CD14-positive monocyte (primary cell): Measurements from ENCODE around the gene ACOT2. TPM values are rescaled to one million over a fixed set of nuclear protein-coding genes. Genes with fewer than 3 reads are reported as not detected.
"Not testable (repeated sequence)": the region's sequence is repeated elsewhere in the genome, so short reads cannot be mapped to it uniquely, and the experiment has no call there.

Experiments used
- DNase-seq, 3 donors: peaks; one replicate each; pipeline ENCODE4 v3.0.0-alpha.2; 2011 to 2022
- H2AFZ ChIP-seq: 2 replicates; pipeline ENCODE4 v1.6.0; 2012; ENCODE audit warnings: mild to moderate bottlenecking, low read depth, low read length, inconsistent platforms; ENCODE audit not compliant: insufficient read depth, poor library complexity, severe bottlenecking
- H3K27ac ChIP-seq, 2 donors: 1 replicate in 1 of 2; 2 replicates in 1 of 2; pipeline ENCODE4 v1.5.1; 2012 to 2013; ENCODE audit warnings: low read length in 2 of 2, control low read depth in 1 of 2, inconsistent platforms in 1 of 2, low read depth in 1 of 2, mild to moderate bottlenecking in 1 of 2
- H3K27me3 ChIP-seq, 2 donors: one replicate each; pipeline versions ENCODE4 v1.6.0 to v1.6.1; 2011 to 2013; ENCODE audit warnings: low read length in 2 of 2; ENCODE audit not compliant: control insufficient read depth in 2 of 2, insufficient read depth in 2 of 2
- H3K36me3 ChIP-seq, 2 donors: replicated peaks in 1 of 2; 1 replicate in 1 of 2; 2 replicates in 1 of 2; pipeline versions ENCODE4 v1.5.1 to v1.6.1; 2012 to 2013; ENCODE audit warnings: low read length in 2 of 2, control low read depth in 1 of 2, inconsistent platforms in 1 of 2, mild to moderate bottlenecking in 1 of 2; ENCODE audit not compliant: insufficient read depth in 2 of 2, control insufficient read depth in 1 of 2
- H3K4me1 ChIP-seq, 2 donors: 1 replicate in 1 of 2; 2 replicates in 1 of 2; pipeline versions ENCODE4 v1.5.1 to v1.6.1; 2012 to 2013; ENCODE audit warnings: low read length in 2 of 2, control low read depth in 1 of 2, inconsistent platforms in 1 of 2, mild to moderate bottlenecking in 1 of 2, moderate library complexity in 1 of 2; ENCODE audit not compliant: insufficient read depth in 2 of 2, control insufficient read depth in 1 of 2
- H3K4me2 ChIP-seq: replicated peaks from 2 replicates; pipeline ENCODE3; 2012; ENCODE audit warnings: low read length, moderate library complexity, mild to moderate bottlenecking; ENCODE audit not compliant: poor library complexity, severe bottlenecking; ENCODE audit errors: extremely low read depth
- H3K4me3 ChIP-seq, 3 experiments: fragments of 200-600 bp in 1 of 3; sonication (generic) in 1 of 3; replicated peaks in 1 of 3; 1 replicate in 2 of 3; 2 replicates in 1 of 3; pipeline ENCODE4 v1.5.1; 2011 to 2013; ENCODE audit warnings: low read length in 3 of 3, mild to moderate bottlenecking in 3 of 3, control low read depth in 2 of 3, low read depth in 2 of 3, inconsistent platforms in 1 of 3, moderate library complexity in 1 of 3
- H3K79me2 ChIP-seq: 2 replicates; pipeline ENCODE4 v1.6.0; 2012; ENCODE audit warnings: mild to moderate bottlenecking, control low read depth, inconsistent platforms, low read length, moderate library complexity; ENCODE audit not compliant: insufficient read depth
- H3K9ac ChIP-seq: 2 replicates; pipeline ENCODE4 v1.6.0; 2017; ENCODE audit warnings: low read length, mild to moderate bottlenecking; ENCODE audit not compliant: insufficient read depth, poor library complexity, severe bottlenecking
- H3K9me3 ChIP-seq, 2 donors: replicated peaks in 1 of 2; 1 replicate in 1 of 2; 2 replicates in 1 of 2; pipeline versions ENCODE4 v1.5.1 to v1.6.1; 2012 to 2013; ENCODE audit warnings: low read length in 2 of 2, control low read depth in 1 of 2; ENCODE audit not compliant: control insufficient read depth in 1 of 2, insufficient read depth in 1 of 2
- H4K20me1 ChIP-seq: 2 replicates; pipeline ENCODE4 v1.6.0; 2012; ENCODE audit warnings: mild to moderate bottlenecking, low read length, control low read depth, moderate library complexity; ENCODE audit not compliant: insufficient read depth
- H3K27ac Mint-ChIP-seq, 7 donors: one replicate each; pipeline ENCODE4 v1.8.0; 2020; ENCODE audit warnings: mild to moderate bottlenecking in 7 of 7, mixed read lengths in 7 of 7, moderate library complexity in 6 of 7, inconsistent platforms in 2 of 7
- H3K27me3 Mint-ChIP-seq, 3 donors: one replicate each; pipeline ENCODE4 v1.8.0; 2021 to 2022; ENCODE audit warnings: low read depth in 3 of 3, mild to moderate bottlenecking in 3 of 3, mixed read lengths in 3 of 3, moderate library complexity in 3 of 3, inconsistent platforms in 1 of 3
- H3K36me3 Mint-ChIP-seq, 2 donors: one replicate each; pipeline ENCODE4 v1.8.0; 2020; ENCODE audit warnings: mixed read lengths in 2 of 2, inconsistent platforms in 1 of 2, mild to moderate bottlenecking in 1 of 2
- H3K4me1 Mint-ChIP-seq: one replicate; pipeline ENCODE4 v1.8.0; 2020; ENCODE audit warnings: mild to moderate bottlenecking, mixed read lengths
- H3K4me3 Mint-ChIP-seq, 2 donors: one replicate each; pipeline ENCODE4 v1.8.0; 2020; ENCODE audit warnings: mild to moderate bottlenecking in 2 of 2, mixed read lengths in 2 of 2, moderate library complexity in 1 of 2
- H3K9me3 Mint-ChIP-seq, 7 donors: one replicate each; pipeline ENCODE4 v1.8.0; 2020 to 2022; ENCODE audit warnings: mixed read lengths in 7 of 7, mild to moderate bottlenecking in 6 of 7, moderate library complexity in 6 of 7, inconsistent platforms in 2 of 7
- CTCF ChIP-seq: fragments of 200-600 bp; IDR thresholded peaks from one replicate; pipeline ENCODE4 v1.8.0; 2022; ENCODE audit warnings: antibody characterized with exemption, mild to moderate bottlenecking
- WGBS: methylation state at CpG from one replicate; pipeline ENCODE4 v1.1.5; 2013; ENCODE audit warnings: missing lambda C conversion rate; ENCODE audit not compliant: insufficient coverage; 5-methylcytosine and 5-hydroxymethylcytosine counted together
- intact Hi-C, 2 donors: fragments of 100-400 bp; cut with micrococcal nuclease; formaldehyde crosslinking; loops; one replicate each; pipeline versions ENCODE4 v1.15.0 to v1.15.1; 2023
- polyA plus RNA-seq, 3 donors: library from polyadenylated mRNA; depleted of rRNA in 1 of 3; unstranded in 2 of 3; stranded (reverse) in 1 of 3; fragments of 300-500 nt in 2 of 3; fragments of >200 nt in 1 of 3; fragmentation: Illumina TruSeq in 2 of 3; gene quantifications; 1 replicate in 2 of 3; 2 replicates in 1 of 3; pipeline ENCODE4 v1.2.3, GENCODE V29; 2012 to 2021

The ACOT2 gene
- polyA plus RNA-seq, 3 donors: 2.6 to 6.0 (median 5.2) TPM

- H3K36me3 ChIP-seq, intact Hi-C loops, H3K27ac Mint-ChIP-seq, H3K4me3 ChIP-seq, H4K20me1 ChIP-seq, H3K4me2 ChIP-seq, H3K27ac ChIP-seq, H3K9me3 Mint-ChIP-seq, H3K27me3 ChIP-seq, H2AFZ ChIP-seq, H3K4me3 Mint-ChIP-seq, H3K9me3 ChIP-seq, H3K9ac ChIP-seq, H3K79me2 ChIP-seq, H3K27me3 Mint-ChIP-seq: not testable (repeated sequence)
- peak in 1 of 3 donors; percentile 26 for DNase-seq
- H3K4me1 ChIP-seq: peaks cover 11 to 25% of the 10 kb centered on the region in 2 donors
- Mint-ChIP-seq H3K4me1 (peaks cover 22% of the 10 kb centered on the region), H3K36me3 (peaks cover 17 to 18% of the 10 kb centered on the region in 2 donors)
- TF ChIP-seq CTCF: peak; percentile 71
- WGBS: 30% methylated on average over 5 of the region's 8 CpGs
Measured at GRCh38 chr14:73570913-73571312, 1.9 kb downstream of the ACOT2 start.

- Mint-ChIP-seq H3K36me3 (peaks cover 17 to 26% of the 10 kb centered on the region in 2 donors), H3K4me1 (peaks cover 21% of the 10 kb centered on the region)
- H3K4me1 ChIP-seq: peaks cover 11 to 25% of the 10 kb centered on the region in 2 donors
- H3K27ac ChIP-seq, H3K79me2 ChIP-seq, H3K27me3 Mint-ChIP-seq, DNase-seq, H3K9ac ChIP-seq, H3K27ac Mint-ChIP-seq, H2AFZ ChIP-seq, H3K9me3 Mint-ChIP-seq, H3K27me3 ChIP-seq, H4K20me1 ChIP-seq, H3K9me3 ChIP-seq, H3K36me3 ChIP-seq, H3K4me3 ChIP-seq, H3K4me2 ChIP-seq, H3K4me3 Mint-ChIP-seq, intact Hi-C loops: not testable (repeated sequence)
- no CpG with 5 or more reads among the region's 5 CpGs for WGBS
Measured at GRCh38 chr14:73573034-73573433, 4.0 kb downstream of the ACOT2 start.

- DNase-seq, H3K79me2 ChIP-seq, H3K27ac Mint-ChIP-seq, H3K27ac ChIP-seq, H2AFZ ChIP-seq, H3K36me3 ChIP-seq, H3K4me3 Mint-ChIP-seq, H3K4me3 ChIP-seq, H3K9me3 Mint-ChIP-seq, H3K9ac ChIP-seq, intact Hi-C loops, H3K27me3 Mint-ChIP-seq, H3K4me2 ChIP-seq, H3K9me3 ChIP-seq, H3K27me3 ChIP-seq, H4K20me1 ChIP-seq: not testable (repeated sequence)
- H3K4me1 Mint-ChIP-seq: peaks cover 14% of the 10 kb centered on the region
- no CpG with 5 or more reads among the region's 4 CpGs for WGBS
- H3K4me1 ChIP-seq: peaks cover 7 to 19% of the 10 kb centered on the region in 2 donors
- H3K36me3 Mint-ChIP-seq: peaks cover 17 to 32% of the 10 kb centered on the region in 2 donors
Measured at GRCh38 chr14:73573740-73574139, 4.7 kb downstream of the ACOT2 start.

GRCh38 chr14:73574251-73574650 lies 5.2 kb downstream of the ACOT2 start:
- peak overlapping the region in 2 of 7 donors; percentile 5 to 78 for H3K27ac Mint-ChIP-seq
- H3K9me3 ChIP-seq, H3K4me2 ChIP-seq, H3K4me3 ChIP-seq, H3K79me2 ChIP-seq, H3K9ac ChIP-seq, H2AFZ ChIP-seq, H3K36me3 ChIP-seq, H3K27ac ChIP-seq, H3K27me3 ChIP-seq, H3K27me3 Mint-ChIP-seq, H4K20me1 ChIP-seq, intact Hi-C loops, H3K4me1 Mint-ChIP-seq, DNase-seq, H3K9me3 Mint-ChIP-seq: not testable (repeated sequence)
- peaks cover 5 to 14% of the 10 kb centered on the region in 2 donors for H3K4me1 ChIP-seq
- H3K4me3 Mint-ChIP-seq: peak overlapping the region in 1 of 2 donors; percentile 34
- WGBS: 100% methylated on average over 2 of the region's 7 CpGs
- peaks cover 17 to 32% of the 10 kb centered on the region in 2 donors for H3K36me3 Mint-ChIP-seq
